ENCODE data around the gene GPC3. TPM values are rescaled to one million over a fixed set of nuclear protein-coding genes. Genes with fewer than 3 reads are reported as not detected.

The GPC3 gene
- polyA plus RNA-seq, 1 of the 3 experiments (the other 2 are of a cell fraction) = 1.4 TPM

DNA sequence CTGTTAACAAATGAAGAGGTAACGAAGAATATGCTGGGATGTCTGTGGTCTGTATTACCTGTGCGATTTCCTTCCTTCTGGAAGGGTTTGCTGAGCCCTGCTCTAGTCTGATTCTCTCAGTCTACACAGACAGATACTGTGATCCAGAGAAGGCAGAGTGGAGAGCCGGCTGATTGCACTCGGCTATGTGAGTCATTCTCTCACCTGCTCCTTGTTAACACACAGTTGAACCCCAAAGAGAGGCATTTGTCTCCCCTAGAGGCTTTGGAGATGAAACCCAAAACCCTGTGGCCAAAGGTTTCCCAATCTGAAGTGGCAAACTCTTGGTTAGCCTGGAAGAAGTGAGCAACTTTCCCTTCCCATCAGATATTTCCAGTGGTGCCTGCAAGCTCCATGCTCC lies 492.0 kb downstream of the GPC3 start:
- CTCF ChIA-PET = no interaction called here

More for the DNA sequence above, 492.0 kb downstream of the GPC3 start:
- H3K79me2 ChIP-seq (ENCODE audit: insufficient read depth) = no peaks in the 10 kb centered on the region
- no peak overlapping the region for H3K27ac ChIP-seq (ENCODE audit: low read depth in 2 of 2, low read length in 1 of 2)
- no peaks in the 10 kb centered on the region for H3K4me1 ChIP-seq (ENCODE audit: control insufficient read depth in 1 of 2, insufficient read depth in 2 of 2, low read depth in 1 of 2, low read length in 1 of 2)
- no peaks in the 10 kb centered on the region for H4K20me1 ChIP-seq (ENCODE audit: insufficient read depth)
- H3K9ac ChIP-seq = no peak overlapping the region
- H3F3A ChIP-seq (replicated peaks; ENCODE audit: insufficient read depth) = no peaks in the 10 kb centered on the region
- no peaks in the 10 kb centered on the region for H3K36me3 ChIP-seq (replicated peaks in 1 of 2; ENCODE audit: control insufficient read depth in 1 of 2, insufficient read depth in 2 of 2, low read length in 1 of 2)
- no peak overlapping the region for H3K4me3 ChIP-seq (ENCODE audit: low read depth in 2 of 2, low read length in 1 of 2)
- 23% methylated on average over 4 of the region's 4 CpGs for WGBS (ENCODE audit: low lambda C conversion rate)
- H3K9me2 ChIP-seq = no peaks in the 10 kb centered on the region
- no peak overlapping the region for H2AFZ ChIP-seq (ENCODE audit: low read depth)
- POLR2A ChIA-PET = no interaction called here
- TF ChIP-seq, protein P1, sequence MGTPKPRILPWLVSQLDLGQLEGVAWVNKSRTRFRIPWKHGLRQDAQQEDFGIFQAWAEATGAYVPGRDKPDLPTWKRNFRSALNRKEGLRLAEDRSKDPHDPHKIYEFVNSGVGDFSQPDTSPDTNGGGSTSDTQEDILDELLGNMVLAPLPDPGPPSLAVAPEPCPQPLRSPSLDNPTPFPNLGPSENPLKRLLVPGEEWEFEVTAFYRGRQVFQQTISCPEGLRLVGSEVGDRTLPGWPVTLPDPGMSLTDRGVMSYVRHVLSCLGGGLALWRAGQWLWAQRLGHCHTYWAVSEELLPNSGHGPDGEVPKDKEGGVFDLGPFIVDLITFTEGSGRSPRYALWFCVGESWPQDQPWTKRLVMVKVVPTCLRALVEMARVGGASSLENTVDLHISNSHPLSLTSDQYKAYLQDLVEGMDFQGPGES (IDR thresholded peaks at IDR 0.05; ENCODE audit: low read depth, low read length) = no peak
- TF ChIP-seq NRF1 (IDR thresholded peaks at IDR 0.05; ENCODE audit: low read depth, low read length) (no peak), SMC3 (IDR thresholded peaks at IDR 0.05; ENCODE audit: low read depth, low read length) (no peak), USF1 (IDR thresholded peaks at IDR 0.05; ENCODE audit: borderline replicate concordance, low read depth) (no peak), MXI1 (IDR thresholded peaks at IDR 0.05; ENCODE audit: low read depth, low read length) (no peak), JUND (IDR thresholded peaks at IDR 0.05) (no peak), FOXJ3 (CRISPR knock-in tag; IDR thresholded peaks at IDR 0.05) (no peak), YY1 (IDR thresholded peaks at IDR 0.05; ENCODE audit: low read depth) (no peak), SIN3A (IDR thresholded peaks at IDR 0.05; ENCODE audit: borderline replicate concordance, low read depth, low read length) (no peak), TCF12 (IDR thresholded peaks at IDR 0.05) (no peak), REST (IDR thresholded peaks at IDR 0.05; ENCODE audit: low read depth, low read length) (no peak), POLR2AphosphoS5 (IDR thresholded peaks at IDR 0.05; ENCODE audit: low read depth, low read length) (no peak), PBX3 (IDR thresholded peaks at IDR 0.05) (no peak), FOXM1 (IDR thresholded peaks at IDR 0.05; ENCODE audit: low read depth) (no peak)
- TF ChIP-seq, protein P2, sequence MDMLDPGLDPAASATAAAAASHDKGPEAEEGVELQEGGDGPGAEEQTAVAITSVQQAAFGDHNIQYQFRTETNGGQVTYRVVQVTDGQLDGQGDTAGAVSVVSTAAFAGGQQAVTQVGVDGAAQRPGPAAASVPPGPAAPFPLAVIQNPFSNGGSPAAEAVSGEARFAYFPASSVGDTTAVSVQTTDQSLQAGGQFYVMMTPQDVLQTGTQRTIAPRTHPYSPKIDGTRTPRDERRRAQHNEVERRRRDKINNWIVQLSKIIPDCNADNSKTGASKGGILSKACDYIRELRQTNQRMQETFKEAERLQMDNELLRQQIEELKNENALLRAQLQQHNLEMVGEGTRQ (IDR thresholded peaks at IDR 0.05; ENCODE audit: borderline replicate concordance, low read depth, low read length) = no peak
- no peaks in the 10 kb centered on the region; the same call in 1 of the 2 replicates for H3K27me3 ChIP-seq (ENCODE audit: insufficient read depth)
- no peak overlapping the region for H3K4me2 ChIP-seq
- DNase-seq = no peak
- H3K9me3 ChIP-seq = no peaks in the 10 kb centered on the region

Measured in SK-N-SH (cell line).